ENCODE measurements around the gene FGF10. TPM values are rescaled to one million over a fixed set of nuclear protein-coding genes. Genes with fewer than 3 reads are reported as not detected.

FGF10 gene
- total RNA-seq, 2 experiments from 2014 or later, result not detected

DNA sequence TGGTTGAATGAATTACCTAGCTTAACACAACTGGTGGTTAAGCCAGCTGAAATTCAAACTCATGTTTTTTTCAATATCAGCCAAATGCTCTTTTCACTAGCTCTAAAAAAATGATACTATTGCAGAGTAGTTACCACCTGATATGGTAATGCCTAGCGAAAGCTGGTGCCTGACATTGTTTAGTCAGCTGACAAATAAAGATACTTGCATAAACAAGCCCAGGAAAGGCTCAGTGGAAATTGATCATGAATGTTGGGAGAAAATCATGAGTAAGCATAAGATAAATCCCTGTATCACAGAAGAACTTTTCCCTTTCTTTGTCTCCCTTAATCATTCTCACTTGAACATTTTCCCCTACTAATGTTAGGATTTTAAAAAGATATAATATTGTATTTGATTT lies 54.6 kb downstream of the FGF10 start:
- DNase-seq, result no peak
- H3K4me1 Mint-ChIP-seq (ENCODE audit: low read depth), result no peaks in the 10 kb centered on the region
- CTCF ChIA-PET, result no interaction called here
- no peaks in the 10 kb centered on the region for H3K36me3 Mint-ChIP-seq
- H3K27me3 Mint-ChIP-seq, result no peaks in the 10 kb centered on the region
- intact Hi-C loops (cut with micrococcal nuclease), result loop anchor here (5.0 kb wide), 1 partner anchor 702 kb away; no protein-coding TSS in a partner anchor
- H3K9me3 Mint-ChIP-seq, result no peaks in the 10 kb centered on the region
- no peak overlapping the region for H3K27ac Mint-ChIP-seq
- POLR2A ChIA-PET, result no interaction called here
- H3K4me3 Mint-ChIP-seq, result no peak overlapping the region

DNA sequence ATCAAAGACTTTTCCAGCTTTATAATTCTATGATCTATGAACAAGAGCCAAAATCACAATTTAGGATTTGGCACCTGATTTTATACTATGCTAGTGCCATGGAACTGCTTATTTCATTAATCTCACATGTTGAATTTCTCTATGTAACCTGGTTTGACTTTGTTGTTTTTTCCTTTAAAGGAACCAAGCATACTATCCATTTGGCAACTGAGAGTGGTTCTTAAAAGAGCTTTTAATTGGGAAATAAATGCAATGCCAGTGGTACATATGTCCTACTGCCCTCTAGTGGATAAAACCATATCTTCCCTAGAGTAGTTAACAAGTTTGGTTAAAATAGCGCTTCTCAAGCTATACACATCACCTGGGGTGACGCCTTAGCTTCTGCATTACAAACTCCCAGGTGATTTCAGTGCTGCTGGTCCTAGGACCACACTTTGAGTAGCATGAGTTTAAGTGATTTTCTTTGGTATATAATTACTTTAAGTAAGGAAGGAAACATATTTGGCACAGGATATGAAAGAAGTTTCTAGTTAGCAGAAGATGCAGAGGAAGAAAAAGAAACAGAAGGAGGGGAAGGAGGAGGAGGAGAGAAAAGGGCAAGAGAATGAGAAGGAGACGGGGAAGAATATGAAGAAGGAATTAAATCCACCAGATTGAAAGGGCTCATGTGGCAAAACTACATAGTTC lies 56.8 kb downstream of the FGF10 start:
- ChIA-PET CTCF (interaction anchor here (0.7 to 1.7 kb wide), 5 partner anchors 9 to 394 kb away, joined by 3 to 4 read pairs (median 3); no protein-coding TSS in a partner anchor), POLR2A (no interaction called here)
- intact Hi-C loops (cut with micrococcal nuclease), result loop anchor here (5.0 kb wide), 1 partner anchor 700 kb away; no protein-coding TSS in a partner anchor
- DNase-seq, result no peak
- Mint-ChIP-seq H3K27me3 (no peaks in the 10 kb centered on the region), H3K27ac (no peak overlapping the region), H3K4me3 (no peak overlapping the region), H3K9me3 (no peaks in the 10 kb centered on the region), H3K4me1 (ENCODE audit: low read depth) (no peaks in the 10 kb centered on the region), H3K36me3 (no peaks in the 10 kb centered on the region)

DNA sequence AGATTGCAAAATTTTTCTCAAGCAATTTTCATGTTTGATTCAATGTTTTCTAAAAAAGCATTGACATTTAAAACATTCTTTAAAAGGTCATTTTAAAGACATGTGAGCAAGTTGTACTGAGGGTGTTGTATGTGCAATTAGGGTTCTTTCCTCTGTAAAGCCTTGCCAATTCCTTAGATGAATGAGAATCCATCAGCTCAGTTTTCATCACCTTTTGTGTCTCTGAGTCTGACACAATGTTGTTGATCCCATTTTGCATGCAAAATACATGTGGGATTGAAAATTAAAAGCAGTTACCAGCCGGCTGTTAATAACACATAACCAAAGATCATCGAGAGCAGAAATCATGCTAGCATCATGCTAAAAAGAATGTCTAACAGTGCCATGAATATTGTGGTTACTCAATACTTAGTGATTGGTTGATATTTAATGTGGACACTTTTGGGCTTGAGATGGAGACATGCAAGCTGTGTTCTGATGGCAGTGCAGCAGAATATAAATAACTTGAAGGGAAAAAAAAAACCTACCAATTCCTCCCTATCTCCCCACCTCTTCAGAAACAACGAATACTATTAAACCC lies 57.7 kb downstream of the FGF10 start:
- Mint-ChIP-seq H3K4me3 (no peak overlapping the region), H3K4me1 (ENCODE audit: low read depth) (no peaks in the 10 kb centered on the region), H3K9me3 (no peaks in the 10 kb centered on the region), H3K27ac (no peak overlapping the region), H3K27me3 (no peaks in the 10 kb centered on the region), H3K36me3 (no peaks in the 10 kb centered on the region)
- no peak for DNase-seq
- intact Hi-C loops (cut with micrococcal nuclease), result loop anchor here (5.0 kb wide), 1 partner anchor 699 kb away; no protein-coding TSS in a partner anchor
- ChIA-PET POLR2A (no interaction called here), CTCF (interaction anchor here (0.7 to 1.7 kb wide), 5 partner anchors 10 to 395 kb away, joined by 3 to 4 read pairs (median 3); no protein-coding TSS in a partner anchor)

DNA sequence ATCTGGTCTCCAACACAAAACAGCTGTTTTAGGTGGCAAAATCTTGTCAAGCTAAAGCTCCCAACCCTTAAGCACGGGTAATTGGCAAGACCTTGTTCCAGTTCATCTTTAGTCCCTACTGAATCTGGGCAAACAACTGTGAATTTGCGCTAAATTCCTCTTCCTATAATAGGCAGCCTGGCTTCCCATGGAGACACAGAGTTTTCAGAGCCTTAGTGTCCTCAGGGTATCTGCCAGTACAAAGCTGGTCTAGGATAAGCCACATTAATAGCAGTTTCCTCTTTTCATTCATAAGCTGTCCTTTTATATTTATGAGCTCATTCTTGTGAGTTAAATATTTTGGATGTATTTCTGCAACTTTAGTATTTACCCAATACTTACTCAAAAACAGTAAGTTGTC lies 59.5 kb downstream of the FGF10 start:
- no peaks in the 10 kb centered on the region for H3K27me3 Mint-ChIP-seq
- ChIA-PET POLR2A (no interaction called here), CTCF (no interaction called here)
- no peak overlapping the region for H3K27ac Mint-ChIP-seq
- H3K36me3 Mint-ChIP-seq, result no peaks in the 10 kb centered on the region
- no peaks in the 10 kb centered on the region for H3K4me1 Mint-ChIP-seq (ENCODE audit: low read depth)
- intact Hi-C loops (cut with micrococcal nuclease), result loop anchor here (5.0 kb wide), 1 partner anchor 697 kb away; no protein-coding TSS in a partner anchor
- H3K4me3 Mint-ChIP-seq, result no peak overlapping the region
- H3K9me3 Mint-ChIP-seq, result no peaks in the 10 kb centered on the region
- DNase-seq, result no peak

DNA sequence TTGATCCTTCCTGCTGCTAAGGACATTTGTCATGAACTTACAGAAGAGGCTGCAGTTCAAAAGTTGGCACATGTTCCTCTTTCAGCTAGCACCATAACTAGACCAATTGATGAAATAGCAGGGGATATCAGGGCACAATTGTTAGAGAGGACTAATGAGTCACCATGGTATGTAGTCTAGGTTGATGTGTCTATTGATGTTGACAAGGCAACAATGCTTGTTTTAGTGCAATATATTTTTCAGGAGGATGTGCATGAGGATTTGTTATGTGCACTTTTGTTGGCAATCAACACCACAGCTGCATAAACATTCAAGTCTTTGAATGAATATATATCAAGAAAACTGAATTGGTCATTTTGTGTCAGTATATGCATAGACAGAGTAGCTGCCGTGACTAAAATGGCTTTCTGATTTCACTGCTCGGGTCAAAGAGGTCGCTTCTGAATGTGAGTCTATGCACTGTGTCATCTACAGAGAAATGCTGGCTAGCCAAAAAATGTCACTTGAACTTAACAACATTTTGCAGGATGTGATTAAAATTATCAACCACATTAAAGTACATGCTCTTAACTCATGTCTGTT lies 68.0 kb downstream of the FGF10 start:
- Mint-ChIP-seq H3K9me3 (peaks cover 13% of the 10 kb centered on the region), H3K27ac (no peak overlapping the region), H3K27me3 (no peaks in the 10 kb centered on the region), H3K36me3 (no peaks in the 10 kb centered on the region), H3K4me3 (no peak overlapping the region), H3K4me1 (ENCODE audit: low read depth) (no peaks in the 10 kb centered on the region)
- CTCF ChIA-PET, result no interaction called here
- DNase-seq, result no peak
- POLR2A ChIA-PET, result no interaction called here
- intact Hi-C loops (cut with micrococcal nuclease), result no loop called here

DNA sequence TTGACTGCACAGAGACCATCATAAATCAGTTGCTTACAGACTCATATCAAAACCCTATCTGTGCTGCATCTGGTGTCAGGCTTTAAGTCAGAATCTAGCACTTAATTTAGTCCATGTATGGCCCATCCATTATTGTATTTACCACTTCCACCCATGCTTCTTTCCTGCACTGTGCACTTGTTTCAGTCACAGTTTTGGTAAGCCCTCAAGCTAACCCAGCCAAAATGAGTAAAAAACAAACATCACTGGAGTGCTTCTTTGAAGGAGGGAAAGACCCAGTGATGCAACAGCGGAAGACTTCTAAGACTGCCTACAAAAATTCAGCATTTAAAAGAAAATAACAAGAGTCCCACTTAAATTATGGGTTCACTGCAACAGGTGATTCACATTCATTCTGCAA lies 69.0 kb downstream of the FGF10 start:
- DNase-seq, result no peak
- ChIA-PET POLR2A (no interaction called here), CTCF (no interaction called here)
- no peak overlapping the region for H3K4me3 Mint-ChIP-seq
- no peaks in the 10 kb centered on the region for H3K27me3 Mint-ChIP-seq
- H3K4me1 Mint-ChIP-seq (ENCODE audit: low read depth), result no peaks in the 10 kb centered on the region
- H3K9me3 Mint-ChIP-seq, result peaks cover 13% of the 10 kb centered on the region
- H3K36me3 Mint-ChIP-seq, result no peaks in the 10 kb centered on the region
- intact Hi-C loops (cut with micrococcal nuclease), result no loop called here
- H3K27ac Mint-ChIP-seq, result no peak overlapping the region

DNA sequence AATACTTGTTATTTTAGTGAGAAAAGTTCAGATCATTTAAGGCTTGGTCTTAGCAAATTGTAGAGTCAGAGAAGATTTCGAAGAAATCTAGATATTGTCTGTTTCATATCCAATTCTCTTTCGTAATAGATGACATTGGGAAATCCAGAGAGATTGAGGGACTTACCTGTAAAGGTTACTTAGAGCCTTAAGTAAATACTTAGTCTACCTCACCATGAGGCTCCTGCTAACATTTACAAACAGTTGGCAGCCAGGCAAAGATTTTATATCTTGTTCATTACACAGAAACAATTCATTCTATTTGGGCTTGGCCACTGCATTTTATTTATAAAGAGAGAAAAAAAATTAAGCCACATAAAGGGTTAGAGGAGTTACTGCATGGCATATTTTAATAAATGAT lies 70.3 kb downstream of the FGF10 start:
- peaks cover 11% of the 10 kb centered on the region for H3K9me3 Mint-ChIP-seq
- H3K36me3 Mint-ChIP-seq, result no peaks in the 10 kb centered on the region
- H3K27me3 Mint-ChIP-seq, result no peaks in the 10 kb centered on the region
- no peak overlapping the region for H3K4me3 Mint-ChIP-seq
- H3K4me1 Mint-ChIP-seq (ENCODE audit: low read depth), result no peaks in the 10 kb centered on the region
- H3K27ac Mint-ChIP-seq, result no peak overlapping the region
- POLR2A ChIA-PET, result no interaction called here
- CTCF ChIA-PET, result no interaction called here
- DNase-seq, result no peak
- intact Hi-C loops (cut with micrococcal nuclease), result no loop called here

DNA sequence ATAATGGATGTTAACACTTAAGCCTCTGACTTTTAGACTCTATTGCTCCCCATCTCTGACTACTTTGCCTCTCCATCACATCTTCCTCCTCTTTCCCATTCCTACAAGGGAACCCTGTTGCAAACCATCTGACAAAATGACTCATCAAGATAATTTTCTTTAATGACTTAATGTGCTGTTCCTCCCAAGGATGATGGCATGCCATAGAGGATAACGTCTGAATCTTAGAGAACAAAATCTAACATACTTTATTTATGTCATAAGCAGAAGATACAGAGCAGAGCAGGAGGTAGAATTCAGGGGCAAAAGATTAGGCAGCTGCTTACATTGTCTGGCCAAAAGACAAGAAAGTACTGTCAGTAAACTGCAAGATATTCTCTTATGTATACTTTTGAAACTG lies 76.8 kb downstream of the FGF10 start:
- ChIA-PET POLR2A (no interaction called here), CTCF (no interaction called here)
- intact Hi-C loops (cut with micrococcal nuclease), result no loop called here
- H3K27ac Mint-ChIP-seq, result no peak overlapping the region
- no peak overlapping the region for H3K4me3 Mint-ChIP-seq
- no peaks in the 10 kb centered on the region for H3K36me3 Mint-ChIP-seq
- peaks cover 4% of the 10 kb centered on the region for H3K9me3 Mint-ChIP-seq
- H3K27me3 Mint-ChIP-seq, result no peaks in the 10 kb centered on the region
- no peaks in the 10 kb centered on the region for H3K4me1 Mint-ChIP-seq (ENCODE audit: low read depth)
- no peak for DNase-seq

DNA sequence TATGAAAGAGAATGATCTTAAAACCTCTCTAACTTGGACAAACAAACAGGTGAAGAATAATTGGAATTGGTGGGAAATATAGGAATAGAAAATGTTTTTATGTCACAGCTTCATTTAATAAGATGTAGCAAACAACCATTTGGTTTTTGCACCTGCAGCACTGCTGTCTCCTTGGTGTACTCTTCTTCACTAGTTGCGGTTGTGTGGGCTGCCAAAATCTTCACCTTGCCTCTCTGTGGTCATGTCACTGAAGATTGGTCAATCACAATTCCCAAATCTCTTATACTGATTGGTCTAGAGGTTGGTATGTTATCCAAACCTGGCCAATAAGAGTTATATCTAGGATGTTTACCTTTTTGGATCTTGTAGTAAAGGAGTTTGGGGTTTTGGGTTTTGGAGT lies 88.7 kb downstream of the FGF10 start:
- Mint-ChIP-seq H3K4me3 (no peak overlapping the region), H3K36me3 (no peaks in the 10 kb centered on the region), H3K9me3 (peaks cover 9% of the 10 kb centered on the region), H3K4me1 (ENCODE audit: low read depth) (no peaks in the 10 kb centered on the region), H3K27me3 (no peaks in the 10 kb centered on the region), H3K27ac (no peak overlapping the region)
- POLR2A ChIA-PET, result no interaction called here
- intact Hi-C loops (cut with micrococcal nuclease), result no loop called here
- CTCF ChIA-PET, result no interaction called here
- no peak for DNase-seq

DNA sequence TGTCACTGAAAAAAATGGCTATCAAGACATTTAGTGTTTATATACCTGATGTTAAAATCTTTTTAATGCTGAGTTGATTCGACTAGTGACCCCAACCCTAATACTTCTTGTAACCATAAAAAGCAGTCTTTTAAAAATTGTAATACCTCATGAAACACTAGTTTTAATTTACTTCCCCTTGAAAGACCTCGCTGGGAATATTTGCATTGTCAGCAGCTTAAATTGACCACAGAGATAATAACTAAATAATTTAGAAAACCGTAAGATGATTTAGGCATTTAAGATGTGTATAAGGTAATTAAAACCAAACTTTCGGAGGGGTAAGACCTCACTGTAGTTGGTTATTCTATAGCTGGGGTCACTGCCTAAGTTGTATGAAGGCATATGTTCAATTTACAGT lies 89.8 kb downstream of the FGF10 start:
- no peak overlapping the region for H3K27ac Mint-ChIP-seq
- POLR2A ChIA-PET, result no interaction called here
- no peak overlapping the region for H3K4me3 Mint-ChIP-seq
- intact Hi-C loops (cut with micrococcal nuclease), result no loop called here
- CTCF ChIA-PET, result no interaction called here
- no peaks in the 10 kb centered on the region for H3K4me1 Mint-ChIP-seq (ENCODE audit: low read depth)
- no peaks in the 10 kb centered on the region for H3K36me3 Mint-ChIP-seq
- H3K9me3 Mint-ChIP-seq, result peaks cover 3% of the 10 kb centered on the region
- H3K27me3 Mint-ChIP-seq, result no peaks in the 10 kb centered on the region
- DNase-seq, result no peak

DNA sequence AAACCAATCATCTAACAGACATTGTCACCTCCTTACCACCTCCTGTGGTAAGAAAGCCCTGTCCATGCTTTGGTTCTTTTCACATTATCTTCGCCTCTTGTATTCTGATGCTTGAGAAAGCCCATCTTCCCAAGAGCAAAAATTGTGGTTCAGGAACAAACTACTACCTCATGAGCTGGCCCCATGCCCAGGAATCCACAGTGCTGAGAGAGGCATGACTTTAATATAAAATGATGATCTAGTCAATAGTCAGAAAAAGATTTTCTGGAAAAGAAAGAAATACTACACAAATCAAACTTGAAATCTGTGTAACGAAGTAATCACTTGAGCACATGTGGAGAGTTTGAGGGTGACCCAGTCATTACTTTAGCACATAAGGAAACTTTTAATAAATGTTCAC lies 94.7 kb downstream of the FGF10 start:
- Mint-ChIP-seq H3K27ac (no peak overlapping the region), H3K4me1 (ENCODE audit: low read depth) (no peaks in the 10 kb centered on the region), H3K4me3 (no peak overlapping the region), H3K9me3 (peaks cover 8% of the 10 kb centered on the region), H3K27me3 (no peaks in the 10 kb centered on the region), H3K36me3 (no peaks in the 10 kb centered on the region)
- CTCF ChIA-PET, result no interaction called here
- POLR2A ChIA-PET, result no interaction called here
- intact Hi-C loops (cut with micrococcal nuclease), result no loop called here
- no peak for DNase-seq

DNA sequence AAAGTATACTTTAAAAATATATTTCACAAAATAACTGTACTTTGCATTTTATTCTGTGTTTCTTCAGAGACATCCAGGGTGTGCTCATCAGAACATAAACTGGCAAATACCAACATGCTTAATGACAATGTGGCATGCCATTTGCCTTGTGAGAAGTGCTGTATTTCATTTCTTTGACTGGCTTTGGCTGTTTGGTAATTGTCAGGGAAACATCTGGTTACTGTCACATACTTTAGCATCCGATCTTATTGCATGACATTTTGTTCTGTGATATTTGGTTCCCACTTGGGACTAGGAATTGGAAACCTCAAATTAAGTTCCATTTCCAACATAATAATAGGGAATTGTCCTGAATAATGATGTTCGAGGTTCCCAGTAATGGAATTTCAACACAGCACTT lies 96.5 kb downstream of the FGF10 start:
- DNase-seq, result no peak
- Mint-ChIP-seq H3K4me3 (no peak overlapping the region), H3K27me3 (no peaks in the 10 kb centered on the region), H3K27ac (no peak overlapping the region), H3K4me1 (ENCODE audit: low read depth) (no peaks in the 10 kb centered on the region), H3K36me3 (no peaks in the 10 kb centered on the region), H3K9me3 (peaks cover 8% of the 10 kb centered on the region)
- intact Hi-C loops (cut with micrococcal nuclease), result no loop called here
- POLR2A ChIA-PET, result no interaction called here
- CTCF ChIA-PET, result no interaction called here

DNA sequence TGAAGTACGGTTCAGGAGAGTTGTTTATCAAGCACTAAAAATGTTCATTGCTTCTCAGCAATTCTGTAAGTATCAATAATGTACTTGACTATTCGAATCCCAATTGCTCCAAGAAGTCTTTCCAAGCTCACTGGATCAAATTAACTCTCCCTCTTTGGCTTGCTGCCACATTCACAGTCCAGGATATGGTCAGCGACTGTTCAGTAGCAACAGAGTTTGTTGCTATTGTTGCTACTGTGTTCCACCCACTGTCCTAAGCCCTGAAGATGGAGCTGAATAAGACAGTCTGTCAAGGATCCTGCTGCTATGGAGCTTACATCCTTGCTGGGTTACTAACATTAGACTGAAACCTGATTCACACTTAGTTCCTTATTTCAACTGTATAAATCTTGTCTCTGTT lies 110.8 kb downstream of the FGF10 start:
- H3K36me3 Mint-ChIP-seq, result no peaks in the 10 kb centered on the region
- intact Hi-C loops (cut with micrococcal nuclease), result no loop called here
- H3K4me3 Mint-ChIP-seq, result no peak overlapping the region
- no peaks in the 10 kb centered on the region for H3K27me3 Mint-ChIP-seq
- DNase-seq, result no peak
- ChIA-PET POLR2A (no interaction called here), CTCF (no interaction called here)
- H3K27ac Mint-ChIP-seq, result no peak overlapping the region
- no peaks in the 10 kb centered on the region for H3K4me1 Mint-ChIP-seq (ENCODE audit: low read depth)
- peaks cover 5% of the 10 kb centered on the region for H3K9me3 Mint-ChIP-seq
